CD4-positive, alpha-beta T cell (primary cell): ENCODE results near the gene ZFX. TPM values are rescaled to one million over a fixed set of nuclear protein-coding genes. Genes with fewer than 3 reads are reported as not detected.

Source experiments
- ATAC-seq: fragments of 200-7000 bp; cut with Tn5 transposase; one replicate; pipeline ENCODE4 v1.10.0; 2022; ENCODE audit warnings: mild to moderate bottlenecking; ENCODE audit not compliant: poor library complexity
- CTCF ChIA-PET: fragments of 350-600 bp; sonication (Branson Sonifier 250); formaldehyde crosslinking; loops from one replicate; lab custom pipeline; 2021; ENCODE audit warnings: antibody characterized with exemption, inconsistent platforms; lab: Charles Lee
- POLR2A ChIA-PET: fragments of 350-600 bp; sonication (Branson Sonifier 250); formaldehyde crosslinking; loops from one replicate; lab custom pipeline; 2021; ENCODE audit warnings: antibody characterized with exemption, inconsistent platforms; lab: Charles Lee
- DNase-seq, 14 experiments: peaks; one replicate each; pipeline ENCODE4 v3.0.0-alpha.2; 2013 to 2020; ENCODE audit warnings: mixed read lengths in 2 of 14
- H3K27ac ChIP-seq, 2 donors: one replicate each; pipeline versions ENCODE4 v1.5.1 to v1.7.0; 2013; ENCODE audit warnings: low read length in 2 of 2, low read depth in 1 of 2, mild to moderate bottlenecking in 1 of 2
- H3K27me3 ChIP-seq, 2 experiments: 1 replicate in 1 of 2; 2 replicates in 1 of 2; pipeline versions ENCODE4 v1.6.1 to v1.7.0; 2013; ENCODE audit warnings: low read length in 2 of 2, control low read depth in 1 of 2, mild to moderate bottlenecking in 1 of 2, moderate library complexity in 1 of 2; ENCODE audit not compliant: insufficient read depth in 2 of 2, control insufficient read depth in 1 of 2
- H3K36me3 ChIP-seq: one replicate; pipeline ENCODE4 v1.6.1; 2013; ENCODE audit warnings: low read length, control low read depth; ENCODE audit not compliant: insufficient read depth
- H3K4me1 ChIP-seq: one replicate; pipeline ENCODE4 v1.6.1; 2013; ENCODE audit warnings: low read length, control low read depth; ENCODE audit not compliant: insufficient read depth
- H3K4me3 ChIP-seq: one replicate; pipeline ENCODE4 v1.5.1; 2013; ENCODE audit warnings: mild to moderate bottlenecking, low read length, moderate library complexity
- H3K9me3 ChIP-seq, 2 experiments: 1 replicate in 1 of 2; 2 replicates in 1 of 2; pipeline versions ENCODE4 v1.6.1 to v1.7.0; 2013; ENCODE audit warnings: low read length in 2 of 2, mild to moderate bottlenecking in 2 of 2, control low read depth in 1 of 2, moderate library complexity in 1 of 2; ENCODE audit not compliant: control insufficient read depth in 1 of 2, insufficient read depth in 1 of 2
- H3K27ac Mint-ChIP-seq: one replicate; pipeline ENCODE4 v1.8.0; 2020; ENCODE audit warnings: mixed read lengths
- H3K27me3 Mint-ChIP-seq: one replicate; pipeline ENCODE4 v1.8.0; 2021; ENCODE audit warnings: mixed read lengths
- H3K36me3 Mint-ChIP-seq: one replicate; pipeline ENCODE4 v1.8.0; 2021; ENCODE audit warnings: low read depth, mixed read lengths
- H3K4me1 Mint-ChIP-seq: one replicate; pipeline ENCODE4 v1.8.0; 2021; ENCODE audit warnings: low read depth, mixed read lengths
- H3K4me3 Mint-ChIP-seq: one replicate; pipeline ENCODE4 v1.8.0; 2020; ENCODE audit warnings: mild to moderate bottlenecking, mixed read lengths
- H3K9me3 Mint-ChIP-seq: one replicate; pipeline ENCODE4 v1.8.0; 2020; ENCODE audit warnings: mixed read lengths
- CTCF ChIP-seq: fragments of 200-600 bp; IDR thresholded peaks from one replicate; pipeline ENCODE4 v1.8.0; 2022; ENCODE audit warnings: antibody characterized with exemption, mild to moderate bottlenecking
- intact Hi-C, 2 experiments: fragments of 100-400 bp; cut with DNase I in 1 of 2; cut with micrococcal nuclease in 1 of 2; formaldehyde crosslinking; loops; one replicate each; pipeline versions ENCODE4 v1.15.1 to v1.9.0; 2023 to 2025; cut with DNase I, micrococcal nuclease
- total RNA-seq, 174 experiments: library from RNA in 2 of 174; stranded (reverse) in 2 of 174; gene quantifications; one replicate each; pipeline ENCODE4 v1.2.3 and lab custom pipeline; 2021 to 2026

The ZFX gene
- total RNA-seq, 2 experiments from 2014 or later = 44.2 to 50.1 TPM

GRCh38 chrX:24231131-24231540 lies 81.6 kb downstream of the ZFX start:
- peaks cover 2% of the 10 kb centered on the region for H3K9me3 Mint-ChIP-seq
- no peak overlapping the region for H3K27ac Mint-ChIP-seq
- no peak overlapping the region for H3K4me3 Mint-ChIP-seq
- TF ChIP-seq CTCF = no peak
- Histone ChIP-seq H3K4me3 (no peak overlapping the region), H3K9me3 (no peaks in the 10 kb centered on the region), H3K36me3 (no peaks in the 10 kb centered on the region), H3K27me3 (no peaks in the 10 kb centered on the region), H3K4me1 (no peaks in the 10 kb centered on the region), H3K27ac (no peak overlapping the region)
- no peaks in the 10 kb centered on the region for H3K36me3 Mint-ChIP-seq
- H3K4me1 Mint-ChIP-seq = no peaks in the 10 kb centered on the region
- intact Hi-C loops = no loop called here
- DNase-seq (no peak), ATAC-seq (no peak)
- no peaks in the 10 kb centered on the region for H3K27me3 Mint-ChIP-seq
- ChIA-PET POLR2A (no interaction called here), CTCF (no interaction called here)

- no peaks in the 10 kb centered on the region for H3K36me3 ChIP-seq
- ATAC-seq = no peak
- H3K9me3 ChIP-seq = no peaks in the 10 kb centered on the region
- H3K36me3 Mint-ChIP-seq = no peaks in the 10 kb centered on the region
- no peak overlapping the region for H3K4me3 Mint-ChIP-seq
- no peaks in the 10 kb centered on the region for H3K4me1 Mint-ChIP-seq
- intact Hi-C loops = no loop called here
- no peaks in the 10 kb centered on the region for H3K27me3 Mint-ChIP-seq
- no peaks in the 10 kb centered on the region for H3K4me1 ChIP-seq
- POLR2A ChIA-PET = no interaction called here
- H3K9me3 Mint-ChIP-seq = peaks cover 2% of the 10 kb centered on the region
- H3K27ac Mint-ChIP-seq = no peak overlapping the region
- H3K4me3 ChIP-seq = no peak overlapping the region
- no peaks in the 10 kb centered on the region for H3K27me3 ChIP-seq
- H3K27ac ChIP-seq = no peak overlapping the region
- DNase-seq = no peak
- TF ChIP-seq CTCF = no peak
- CTCF ChIA-PET = interaction anchor here (1.1 kb wide), 1 partner anchor 9 kb away, joined by 3 read pairs; no protein-coding TSS in a partner anchor
Observed at GRCh38 chrX:24231641-24232179, 82.2 kb downstream of the ZFX start.

- no peaks in the 10 kb centered on the region for H3K36me3 ChIP-seq
- H3K4me3 Mint-ChIP-seq = no peak overlapping the region
- DNase-seq (no peak), ATAC-seq (no peak)
- no peaks in the 10 kb centered on the region for H3K4me1 Mint-ChIP-seq
- no peak overlapping the region for H3K27ac Mint-ChIP-seq
- no peaks in the 10 kb centered on the region for H3K9me3 ChIP-seq
- H3K4me1 ChIP-seq = no peaks in the 10 kb centered on the region
- peaks cover 1% of the 10 kb centered on the region for H3K9me3 Mint-ChIP-seq
- CTCF ChIA-PET = interaction anchor here (0.6 to 1.2 kb wide), 3 partner anchors 8 to 19 kb away, joined by 3 read pairs; no protein-coding TSS in a partner anchor
- no peaks in the 10 kb centered on the region for H3K27me3 ChIP-seq
- H3K27ac ChIP-seq = no peak overlapping the region
- TF ChIP-seq CTCF = no peak
- POLR2A ChIA-PET = no interaction called here
- H3K4me3 ChIP-seq = no peak overlapping the region
- intact Hi-C loops = no loop called here
- no peaks in the 10 kb centered on the region for H3K36me3 Mint-ChIP-seq
- no peaks in the 10 kb centered on the region for H3K27me3 Mint-ChIP-seq
Observed at GRCh38 chrX:24232796-24233195, 83.3 kb downstream of the ZFX start.
